Astrocyte (in vitro differentiated cells and primary cell): ENCODE measurements around the gene FAM24A.

Source experiments
- CTCF ChIP-seq: IDR thresholded peaks from 2 replicates; pipeline ENCODE4 v1.5.1; 2011; ENCODE audit warnings: low read depth, mild to moderate bottlenecking, inconsistent platforms, low read length, moderate library complexity; ENCODE audit not compliant: insufficient read depth
- EZH2 ChIP-seq: IDR thresholded peaks from 2 replicates; pipeline ENCODE4 v1.6.1; 2012; ENCODE audit warnings: mild to moderate bottlenecking, low read length, inconsistent platforms; ENCODE audit not compliant: insufficient read depth

GRCh38 chr10:122957474-122957873 is 47.1 kb downstream of the FAM24A start:
- TF ChIP-seq CTCF, result no peak
- TF ChIP-seq EZH2, result no peak
